GM18868 (cell line): ENCODE results near the gene PSMF1.

ENCODE experiments used
- ATAC-seq: cut with Tn5 transposase; IDR thresholded peaks from one replicate; pipeline ENCODE4 v1.9.1; 2021; ENCODE audit warnings: mild to moderate bottlenecking, moderate library complexity; ENCODE audit not compliant: unreplicated experiment

Gene PSMF1

GRCh38 chr20:1187605-1188171, 69.3 kb downstream of the PSMF1 start:
- ATAC-seq: no peak

- ATAC-seq: no peak
Observed at GRCh38 chr20:1188347-1188746, 69.9 kb downstream of the PSMF1 start.

GRCh38 chr20:1189827-1190226, 71.4 kb downstream of the PSMF1 start:
- ATAC-seq: no peak

- ATAC-seq: no peak
Observed at GRCh38 chr20:1190847-1191246, 72.4 kb downstream of the PSMF1 start.

GRCh38 chr20:1191299-1191698, 72.9 kb downstream of the PSMF1 start:
- ATAC-seq: no peak

GRCh38 chr20:1195226-1195625, 76.8 kb downstream of the PSMF1 start:
- no peak for ATAC-seq

GRCh38 chr20:1196634-1197033, 78.2 kb downstream of the PSMF1 start:
- ATAC-seq: no peak

- no peak for ATAC-seq
Observed at GRCh38 chr20:1197801-1198200, 79.4 kb downstream of the PSMF1 start.

- no peak for ATAC-seq
Observed at GRCh38 chr20:1198751-1199150, 80.3 kb downstream of the PSMF1 start.

- no peak for ATAC-seq
Observed at GRCh38 chr20:1199212-1199873, 80.9 kb downstream of the PSMF1 start.

GRCh38 chr20:1199964-1200363, 81.6 kb downstream of the PSMF1 start:
- no peak for ATAC-seq

- ATAC-seq: no peak
Observed at GRCh38 chr20:1202762-1203504, 84.5 kb downstream of the PSMF1 start, which contains the start of gene C20orf202. TSS of gene C20orf202 (plus strand) at chr20:1203454. CDS start at chr20:1203586, 132 bp downstream.

- no peak for ATAC-seq
Observed at GRCh38 chr20:1203630-1204029, 85.2 kb downstream of the PSMF1 start.

- ATAC-seq: no peak
Observed at GRCh38 chr20:1204113-1204512, 85.7 kb downstream of the PSMF1 start.

GRCh38 chr20:1204576-1204975, 86.2 kb downstream of the PSMF1 start:
- ATAC-seq: no peak

- ATAC-seq: no peak
Observed at GRCh38 chr20:1205802-1206201, 87.4 kb downstream of the PSMF1 start.

- no peak for ATAC-seq
Observed at GRCh38 chr20:1206366-1207148, 88.2 kb downstream of the PSMF1 start.

GRCh38 chr20:1207293-1207878, 89.0 kb downstream of the PSMF1 start:
- ATAC-seq: no peak

- no peak for ATAC-seq
Observed at GRCh38 chr20:1209447-1210387, 91.3 kb downstream of the PSMF1 start.

- ATAC-seq: no peak
Observed at GRCh38 chr20:1210501-1210900, 92.1 kb downstream of the PSMF1 start.
